ENCODE data around the gene AHI1. TPM values are rescaled to one million over a fixed set of nuclear protein-coding genes. Genes with fewer than 3 reads are reported as not detected.

AHI1 gene
- total and polyA plus RNA-seq, 2 donors from 2014 or later, result 9.1 to 28.5 TPM

- H3K36me3 ChIP-seq (ENCODE audit: control insufficient read depth in 2 of 3, insufficient read depth in 3 of 3, low read length in 3 of 3), result no peaks in the 10 kb centered on the region
- TF ChIP-seq CTCF (IDR thresholded peaks at IDR 0.05; ENCODE audit: borderline replicate concordance, extremely low read depth, insufficient read depth), result no peak
- H3K4me1 ChIP-seq (ENCODE audit: control insufficient read depth in 2 of 3, insufficient read depth in 2 of 3, low read depth in 1 of 3, low read length in 3 of 3), result no peaks in the 10 kb centered on the region
- DNase-seq (no peak), FAIRE-seq (no peak)
- no peak overlapping the region for H3K9ac ChIP-seq (ENCODE audit: low read length in 3 of 3)
- H3K27me3 ChIP-seq (ENCODE audit: control insufficient read depth, insufficient read depth, low read length), result no peaks in the 10 kb centered on the region
- H3K27ac ChIP-seq (ENCODE audit: low read depth in 2 of 2, low read length in 2 of 2), result no peak overlapping the region
- H3K4me3 ChIP-seq (ENCODE audit: low read length in 3 of 3), result no peak overlapping the region
- no peaks in the 10 kb centered on the region for H3K9me3 ChIP-seq (ENCODE audit: control insufficient read depth in 2 of 3, insufficient read depth in 1 of 3, low read length in 3 of 3)
- intact Hi-C loops (cut with DNase I), result no loop called here
Measured at GRCh38 chr6:135296715-135297114, 200.8 kb downstream of the AHI1 start.

DNA sequence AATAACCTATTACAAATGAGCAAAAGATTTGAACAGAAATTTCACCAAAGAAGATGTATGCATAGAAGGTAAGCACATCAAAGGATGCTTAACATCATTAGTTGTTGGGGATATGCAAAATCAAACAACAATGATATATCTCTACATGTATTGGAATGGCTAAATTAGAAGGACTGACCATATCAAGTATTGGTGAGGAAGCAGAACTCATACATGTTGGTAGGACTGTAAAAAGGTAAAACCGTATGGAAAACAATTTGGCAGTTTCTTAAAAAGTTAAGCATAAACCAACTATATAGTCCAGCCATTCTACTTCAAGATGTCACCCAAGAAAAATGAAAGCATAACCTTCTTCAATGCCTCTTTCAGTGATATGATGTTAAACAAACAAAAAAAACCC, 202.5 kb downstream of the AHI1 start:
- Histone ChIP-seq H3K27me3 (ENCODE audit: control insufficient read depth, insufficient read depth, low read length) (no peaks in the 10 kb centered on the region), H3K9ac (ENCODE audit: low read length in 3 of 3) (no peak overlapping the region), H3K36me3 (ENCODE audit: control insufficient read depth in 2 of 3, insufficient read depth in 3 of 3, low read length in 3 of 3) (no peaks in the 10 kb centered on the region), H3K9me3 (ENCODE audit: control insufficient read depth in 2 of 3, insufficient read depth in 1 of 3, low read length in 3 of 3) (no peaks in the 10 kb centered on the region), H3K27ac (ENCODE audit: low read depth in 2 of 2, low read length in 2 of 2) (no peak overlapping the region), H3K4me3 (ENCODE audit: low read length in 3 of 3) (no peak overlapping the region), H3K4me1 (ENCODE audit: control insufficient read depth in 2 of 3, insufficient read depth in 2 of 3, low read depth in 1 of 3, low read length in 3 of 3) (no peaks in the 10 kb centered on the region)
- FAIRE-seq (no peak), DNase-seq (no peak)
- intact Hi-C loops (cut with DNase I), result no loop called here
- no peak for TF ChIP-seq CTCF (IDR thresholded peaks at IDR 0.05; ENCODE audit: borderline replicate concordance, extremely low read depth, insufficient read depth)

- no peak for FAIRE-seq
- no peak for DNase-seq
- TF ChIP-seq CTCF (IDR thresholded peaks at IDR 0.05; ENCODE audit: borderline replicate concordance, extremely low read depth, insufficient read depth), result no peak
- H3K27me3 ChIP-seq (ENCODE audit: control insufficient read depth, insufficient read depth, low read length), result no peaks in the 10 kb centered on the region
- no peak overlapping the region for H3K27ac ChIP-seq (ENCODE audit: low read depth in 2 of 2, low read length in 2 of 2)
- H3K36me3 ChIP-seq (ENCODE audit: control insufficient read depth in 2 of 3, insufficient read depth in 3 of 3, low read length in 3 of 3), result peaks cover 0 to 5% (median 0%) of the 10 kb centered on the region in 3 donors
- intact Hi-C loops (cut with DNase I), result no loop called here
- H3K9me3 ChIP-seq (ENCODE audit: control insufficient read depth in 2 of 3, insufficient read depth in 1 of 3, low read length in 3 of 3), result no peaks in the 10 kb centered on the region
- H3K9ac ChIP-seq (ENCODE audit: low read length in 3 of 3), result no peak overlapping the region
- H3K4me3 ChIP-seq (ENCODE audit: low read length in 3 of 3), result no peak overlapping the region
- H3K4me1 ChIP-seq (ENCODE audit: control insufficient read depth in 2 of 3, insufficient read depth in 2 of 3, low read depth in 1 of 3, low read length in 3 of 3), result no peaks in the 10 kb centered on the region
Measured at GRCh38 chr6:135291288-135292076, 206.1 kb downstream of the AHI1 start.
